Lung (tissue), 12 donors: ENCODE results near the gene PTPRJ. TPM values are rescaled to one million over a fixed set of nuclear protein-coding genes. Genes with fewer than 3 reads are reported as not detected.

ENCODE experiments used
- ATAC-seq: fragments of 200-7000 bp; cut with Tn5 transposase; one replicate; pipeline ENCODE4 v1.9.1; 2020; ENCODE audit warnings: moderate number of reproducible peaks; ENCODE audit not compliant: insufficient read depth, low FRiP score
- DNase-seq, 3 donors: peaks; one replicate each; pipeline ENCODE4 v3.0.0-alpha.2; 2013 to 2017
- H3K27ac ChIP-seq, 2 donors: one replicate each; pipeline ENCODE4 v1.5.1; 2013; ENCODE audit warnings: mild to moderate bottlenecking in 2 of 2, moderate library complexity in 2 of 2, control low read depth in 1 of 2, inconsistent platforms in 1 of 2, low read depth in 1 of 2, low read length in 1 of 2
- H3K27me3 ChIP-seq, 3 donors: one replicate each; pipeline ENCODE4 v1.5.1; 2013; ENCODE audit warnings: low read length in 2 of 3; ENCODE audit not compliant: control insufficient read depth in 3 of 3, insufficient read depth in 3 of 3
- H3K36me3 ChIP-seq, 4 donors: one replicate each; pipeline ENCODE4 v1.5.1; 2013; ENCODE audit warnings: low read length in 4 of 4, mild to moderate bottlenecking in 1 of 4, moderate library complexity in 1 of 4; ENCODE audit not compliant: control insufficient read depth in 4 of 4, insufficient read depth in 4 of 4
- H3K4me1 ChIP-seq, 5 donors: one replicate each; pipeline ENCODE4 v1.5.1; 2013; ENCODE audit warnings: low read length in 5 of 5, mild to moderate bottlenecking in 2 of 5, moderate library complexity in 1 of 5; ENCODE audit not compliant: control insufficient read depth in 5 of 5, insufficient read depth in 5 of 5
- H3K4me3 ChIP-seq: one replicate; pipeline ENCODE4 v1.5.1; 2013; ENCODE audit warnings: mild to moderate bottlenecking, control low read depth, moderate library complexity
- H3K9ac ChIP-seq, 2 donors: one replicate each; pipeline ENCODE4 v1.5.1; 2013; ENCODE audit warnings: low read length in 2 of 2, control low read depth in 1 of 2; ENCODE audit not compliant: insufficient read depth in 1 of 2
- H3K9me3 ChIP-seq, 4 donors: one replicate each; pipeline ENCODE4 v1.5.1; 2013; ENCODE audit warnings: low read length in 3 of 4, mild to moderate bottlenecking in 1 of 4, moderate library complexity in 1 of 4; ENCODE audit not compliant: control insufficient read depth in 4 of 4, insufficient read depth in 3 of 4
- CTCF ChIP-seq: IDR thresholded peaks from 2 replicates; pipeline ENCODE4 v1.5.1; 2012; ENCODE audit warnings: mild to moderate bottlenecking; ENCODE audit errors: control extremely low read depth, extremely low read depth
- WGBS, 2 donors: extraction: QIAGEN DNeasy Blood & Tissue Kit; methylation state at CpG; one replicate each; pipeline ENCODE4 v1.1.7; 2013; 5-methylcytosine and 5-hydroxymethylcytosine counted together
- polyA plus RNA-seq, 2 donors: library from polyadenylated mRNA; stranded (reverse); fragments of 200-250 nt; gene quantifications; one replicate each; pipeline ENCODE4 v1.2.1, GENCODE V29; 2013
- total RNA-seq, 2 donors: library from RNA; depleted of rRNA in 1 of 2; stranded (reverse); fragments of >200 nt in 1 of 2; gene quantifications; one replicate each; pipeline ENCODE4 v1.2.1, GENCODE V29; 2014 to 2021
- donor health status: control.
- donor health status: control.
- donor health status: Bipolar disorder and iron deficiency.
- donor health status: healthy.
- donor health status: DM: yes; HTN: yes; CAD: no.

PTPRJ gene
- total and polyA plus RNA-seq, 4 donors, result 3.9 to 51.4 (median 32.0) TPM

GRCh38 chr11:48051217-48051830 lies 71.0 kb downstream of the PTPRJ start:
- no peak for TF ChIP-seq CTCF
- H3K27me3 ChIP-seq, result no peaks in the 10 kb centered on the region
- H3K4me3 ChIP-seq, result no peak overlapping the region
- 61 to 77% methylated on average over 7 of the region's 7 CpGs for WGBS, 2 donors
- H3K9ac ChIP-seq, result no peak overlapping the region
- H3K4me1 ChIP-seq, result peaks cover 0 to 24% (median 10%) of the 10 kb centered on the region in 5 donors
- ATAC-seq, result no peak
- H3K27ac ChIP-seq, result no peak overlapping the region
- H3K9me3 ChIP-seq, result no peaks in the 10 kb centered on the region
- peaks cover 0 to 1% (median 0%) of the 10 kb centered on the region in 4 donors for H3K36me3 ChIP-seq
- no peak for DNase-seq

DNA sequence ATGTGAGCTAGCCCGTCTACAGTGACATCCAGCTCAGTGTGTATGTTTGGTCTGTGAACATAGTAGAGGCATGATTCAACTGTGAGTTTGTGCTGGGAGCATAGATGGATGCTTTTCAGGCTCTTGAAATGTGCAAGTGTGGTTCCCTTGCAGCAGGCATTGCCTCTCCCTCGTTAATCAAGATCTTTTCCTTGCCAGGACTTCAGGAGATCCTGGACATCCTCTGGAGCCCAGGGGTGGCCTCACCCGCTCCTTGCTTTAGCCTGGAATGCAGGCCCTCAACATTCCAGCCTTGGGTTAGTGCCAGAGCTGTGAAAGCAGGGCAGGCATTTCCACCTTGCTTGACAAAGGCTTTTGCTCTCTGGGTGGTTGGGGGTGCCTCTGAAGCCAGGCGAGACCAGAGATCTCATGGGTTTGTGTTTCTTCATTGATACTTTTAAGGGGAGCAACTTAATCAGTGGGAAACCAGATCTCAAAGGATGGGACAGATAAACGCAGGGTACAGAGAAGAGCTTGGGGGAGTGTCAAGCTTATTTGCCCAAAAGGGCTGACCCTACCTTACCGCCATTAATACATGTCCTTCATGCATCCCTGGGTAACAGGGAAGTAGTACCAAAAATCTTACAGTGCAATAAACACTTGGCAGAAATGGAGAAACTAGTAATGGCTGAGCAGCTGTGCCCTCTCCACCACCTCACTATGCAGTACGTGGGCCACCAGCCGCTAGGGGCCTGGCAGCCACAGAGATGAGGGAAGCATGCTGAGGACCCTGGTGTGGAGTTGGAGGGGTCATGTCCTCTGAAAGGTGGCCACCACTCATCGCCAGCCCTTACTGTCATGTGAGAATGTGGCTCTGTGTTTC lies 72.1 kb downstream of the PTPRJ start:
- WGBS, 2 donors, result 66 to 78% methylated on average over 9 of the region's 9 CpGs
- no peak for TF ChIP-seq CTCF
- H3K27ac ChIP-seq, result peak overlapping the region in 1 of 2 donors; percentile 75
- DNase-seq, result peak; percentile 76 to 87 (median 86)
- H3K27me3 ChIP-seq, result no peaks in the 10 kb centered on the region
- peaks cover 0 to 1% (median 0%) of the 10 kb centered on the region in 4 donors for H3K36me3 ChIP-seq
- H3K9me3 ChIP-seq, result no peaks in the 10 kb centered on the region
- no peak overlapping the region for H3K4me3 ChIP-seq
- H3K4me1 ChIP-seq, result peaks cover 0 to 24% (median 10%) of the 10 kb centered on the region in 5 donors
- H3K9ac ChIP-seq, result no peak overlapping the region
- peak; percentile 69 for ATAC-seq

- ATAC-seq, result no peak
- peaks cover 0 to 25% (median 10%) of the 10 kb centered on the region in 5 donors for H3K4me1 ChIP-seq
- no peaks in the 10 kb centered on the region for H3K36me3 ChIP-seq
- no peaks in the 10 kb centered on the region for H3K27me3 ChIP-seq
- H3K27ac ChIP-seq, result peak overlapping the region in 1 of 2 donors; percentile 92
- no peak for DNase-seq
- no peak overlapping the region for H3K9ac ChIP-seq
- 95 to 97% methylated on average over 1 of the region's 1 CpG for WGBS, 2 donors
- H3K4me3 ChIP-seq, result no peak overlapping the region
- TF ChIP-seq CTCF, result no peak
- H3K9me3 ChIP-seq, result no peaks in the 10 kb centered on the region
Measured at GRCh38 chr11:48054994-48055291, 74.6 kb downstream of the PTPRJ start.
